PC-9 (cell line): ENCODE measurements around the gene ACSS2. TPM values are rescaled to one million over a fixed set of nuclear protein-coding genes. Genes with fewer than 3 reads are reported as not detected.

Source experiments
- BruUV-seq: library from RNA; stranded (reverse); fragments of 400-500 nt; replicated peaks from 2 replicates; lab custom pipeline; 2021; lab: Mats Ljungman, UMichigan
- CTCF ChIA-PET: fragments of 300-600 bp; sonication (Branson Sonifier 250); formaldehyde crosslinking; loops from one replicate; lab custom pipeline; 2022; ENCODE audit warnings: antibody characterized with exemption; lab: Charles Lee
- POLR2A ChIA-PET: fragments of 300-600 bp; sonication (Branson Sonifier 250); formaldehyde crosslinking; loops from one replicate; lab custom pipeline; 2022; ENCODE audit warnings: antibody characterized with exemption; ENCODE audit not compliant: unreplicated experiment; lab: Charles Lee
- DNase-seq, 2 experiments: peaks; one replicate each; pipeline versions ENCODE4 v3.0.0 to v3.0.0-alpha.2; 2015 to 2022; ENCODE audit warnings: mixed read lengths in 1 of 2
- H2AFZ ChIP-seq: fragments of 200-600 bp; sonication (generic); 2 replicates; pipeline ENCODE4 v1.8.1; 2017; ENCODE audit warnings: antibody characterized with exemption
- H3F3A ChIP-seq: fragments of 200-600 bp; sonication (generic); 2 replicates; pipeline ENCODE4 v1.8.1; 2017; ENCODE audit warnings: antibody characterized with exemption, mild to moderate bottlenecking, low read depth; ENCODE audit not compliant: insufficient read depth
- H3K27ac ChIP-seq: fragments of 200-600 bp; sonication (generic); 2 replicates; pipeline ENCODE4 v1.6.1; 2016; ENCODE audit warnings: mixed run types
- H3K27me3 ChIP-seq: fragments of 200-600 bp; sonication (generic); 2 replicates; pipeline ENCODE4 v1.6.1; 2016; ENCODE audit warnings: low read depth, mixed run types; ENCODE audit not compliant: insufficient read depth
- H3K36me3 ChIP-seq: fragments of 200-600 bp; sonication (generic); 2 replicates; pipeline ENCODE4 v1.6.1; 2016; ENCODE audit warnings: low read depth, mixed run types
- H3K4me1 ChIP-seq: fragments of 200-600 bp; sonication (generic); replicated peaks from 2 replicates; pipeline ENCODE4 v1.6.1; 2016; ENCODE audit warnings: mixed run types; ENCODE audit not compliant: insufficient read depth
- H3K4me2 ChIP-seq: fragments of 200-600 bp; sonication (generic); 2 replicates; pipeline ENCODE4 v1.6.1; 2017; ENCODE audit warnings: mixed run types
- H3K4me3 ChIP-seq: fragments of 200-600 bp; sonication (generic); 2 replicates; pipeline ENCODE4 v1.6.1; 2016; ENCODE audit warnings: mixed run types
- H3K79me2 ChIP-seq: fragments of 200-600 bp; sonication (generic); 2 replicates; pipeline ENCODE4 v1.6.1; 2017; ENCODE audit warnings: low read depth, mixed run types
- H3K9me2 ChIP-seq: fragments of 200-600 bp; sonication (generic); 2 replicates; pipeline ENCODE4 v1.8.1; 2017; ENCODE audit warnings: mild to moderate bottlenecking; ENCODE audit not compliant: insufficient read depth
- H3K9me3 ChIP-seq: fragments of 200-600 bp; sonication (generic); 2 replicates; pipeline ENCODE4 v1.8.1; 2016; ENCODE audit warnings: low read depth; ENCODE audit not compliant: insufficient read depth
- H4K20me1 ChIP-seq: fragments of 200-600 bp; sonication (generic); 2 replicates; pipeline ENCODE4 v1.8.1; 2017; ENCODE audit not compliant: insufficient read depth
- CTCF ChIP-seq: fragments of 200-600 bp; sonication (generic); conservative IDR thresholded peaks from 2 replicates; pipeline ENCODE4 v1.6.1; 2017; ENCODE audit warnings: mixed run types, antibody characterized with exemption, mild to moderate bottlenecking, moderate library complexity
- EZH2 ChIP-seq: fragments of 200-600 bp; sonication (generic); IDR thresholded peaks from 2 replicates; pipeline ENCODE4 v1.8.0; 2017; ENCODE audit warnings: antibody characterized with exemption, low read depth
- intact Hi-C: fragments of 100-400 bp; cut with micrococcal nuclease; formaldehyde crosslinking; loops from one replicate; pipeline ENCODE4 v1.10.0; 2022; ENCODE audit not compliant: unreplicated experiment
- total RNA-seq: library from RNA; stranded (reverse); gene quantifications from 2 replicates; pipeline ENCODE4 v1.2.3, GENCODE V29; 2021

ACSS2 gene
- total RNA-seq, 1 experiment from 2014 or later, result 108 TPM

DNA sequence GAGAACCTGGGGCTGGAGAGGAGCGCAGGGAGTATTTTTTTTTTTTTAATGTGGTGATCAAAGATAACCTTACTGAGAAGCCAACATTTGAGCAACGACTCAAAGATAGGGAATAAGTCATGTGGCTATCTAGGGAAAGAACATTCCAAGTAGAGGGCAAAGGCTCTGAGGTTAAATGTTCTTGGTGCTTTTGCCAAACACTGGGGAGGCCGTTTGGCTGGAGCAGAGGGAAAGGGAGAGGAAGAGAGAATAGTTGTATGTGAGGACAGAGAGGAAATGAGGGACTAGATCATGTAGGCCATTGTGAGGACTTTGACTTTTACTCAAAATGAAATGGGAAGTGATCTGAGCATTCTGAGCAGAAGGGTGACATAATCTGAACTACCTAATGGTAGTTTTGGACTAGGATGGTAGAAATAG lies 27.8 kb downstream of the ACSS2 start:
- Histone ChIP-seq H4K20me1 (no peaks in the 10 kb centered on the region), H3K27me3 (no peaks in the 10 kb centered on the region), H3K4me1 (peaks cover 42% of the 10 kb centered on the region), H3K9me3 (no peaks in the 10 kb centered on the region), H3K4me3 (no peak overlapping the region), H3K36me3 (peaks cover 22% of the 10 kb centered on the region), H3K79me2 (peaks cover 27% of the 10 kb centered on the region), H3F3A (peaks cover 46% of the 10 kb centered on the region), H3K27ac (peak overlapping the region; percentile 14; the same call in 1 of the 2 replicates), H3K4me2 (no peak overlapping the region), H3K9me2 (no peaks in the 10 kb centered on the region), H2AFZ (no peak overlapping the region)
- no peak for TF ChIP-seq CTCF
- TF ChIP-seq EZH2, result no peak
- POLR2A ChIA-PET, result interaction anchor here (0.7 kb wide), 1 partner anchor 11 kb away, joined by 24 read pairs; no protein-coding TSS in a partner anchor
- CTCF ChIA-PET, result interaction anchor here (0.6 to 0.7 kb wide), 2 partner anchors 18 to 372 kb away, joined by 3 to 19 read pairs; no protein-coding TSS in a partner anchor
- no TSS peak for BruUV-seq
- intact Hi-C loops, result no loop called here
- DNase-seq, result no peak

DNA sequence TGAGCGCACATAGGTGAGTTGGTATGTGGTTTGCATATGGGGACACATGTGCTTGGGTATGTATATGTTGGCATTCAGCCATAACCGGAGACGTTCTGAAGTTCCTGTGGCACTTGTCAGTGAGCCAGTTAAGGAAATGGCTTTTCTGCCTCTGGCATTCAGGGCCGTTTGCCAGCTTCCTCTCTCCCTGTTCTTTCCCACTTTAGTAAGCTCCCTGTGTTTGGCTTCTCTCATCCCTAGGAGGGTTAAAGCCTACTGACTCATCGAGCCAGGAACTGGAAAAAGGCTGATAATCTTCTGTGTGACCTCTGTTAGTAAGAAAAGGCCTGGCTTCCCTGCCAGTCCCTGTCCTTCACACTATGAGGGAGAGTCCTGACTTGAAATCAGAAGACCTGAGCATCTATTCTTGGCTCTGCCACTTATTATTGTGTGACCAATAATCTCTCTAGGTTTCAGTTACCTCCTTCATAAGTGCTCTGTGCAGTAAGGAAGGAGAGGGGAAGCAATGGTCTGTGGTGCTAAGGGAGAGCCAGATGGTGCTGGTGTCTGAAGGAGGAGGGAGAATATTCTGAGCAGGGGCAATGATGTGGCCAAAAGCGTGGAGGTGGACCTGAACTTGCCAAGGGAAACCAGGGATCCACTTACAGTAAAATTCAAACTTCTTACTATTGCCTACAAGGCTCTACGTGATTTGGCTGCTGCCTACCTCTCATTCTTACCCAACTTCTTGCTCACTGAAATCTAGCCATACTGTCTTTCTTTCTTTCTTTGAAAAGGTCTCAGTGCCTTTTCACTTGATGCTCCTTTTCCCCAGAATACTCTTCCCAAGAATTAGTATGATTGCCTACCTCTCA lies 31.4 kb downstream of the ACSS2 start:
- Histone ChIP-seq H3K27ac (peak overlapping the region; percentile 90), H3K79me2 (peaks cover 49% of the 10 kb centered on the region), H3K27me3 (no peaks in the 10 kb centered on the region), H3K4me2 (peak overlapping the region; percentile 60), H3K36me3 (peaks cover 33% of the 10 kb centered on the region), H3K9me3 (no peaks in the 10 kb centered on the region), H3K4me3 (0 out of 2 replicates have a peak overlapping the region, but pooled peaks have one; percentile 3), H3K4me1 (peaks cover 40% of the 10 kb centered on the region), H2AFZ (no peak overlapping the region), H4K20me1 (no peaks in the 10 kb centered on the region), H3K9me2 (no peaks in the 10 kb centered on the region), H3F3A (peaks cover 50% of the 10 kb centered on the region)
- TF ChIP-seq CTCF (no peak), EZH2 (no peak)
- intact Hi-C loops, result loop anchor here (1.0 to 2.0 kb wide), 3 partner anchors 15 to 47 kb away; partner anchors contain the start of genes ACSS2, GSS and MYH7B
- POLR2A ChIA-PET, result interaction anchor here (0.5 to 0.9 kb wide), 7 partner anchors 15 to 667 kb away, joined by 3 to 22 read pairs (median 3); partner anchors contain the start of genes GSS and MYH7B
- no TSS peak for BruUV-seq
- DNase-seq, result peak; percentile 86 to 97
- CTCF ChIA-PET, result interaction anchor here (0.6 to 1.1 kb wide), 2 partner anchors 83 to 561 kb away, joined by 3 to 8 read pairs; no protein-coding TSS in a partner anchor

- H3F3A ChIP-seq, result peaks cover 27% of the 10 kb centered on the region; the same call in 1 of the 2 replicates
- H3K27me3 ChIP-seq, result no peaks in the 10 kb centered on the region
- H2AFZ ChIP-seq, result no peak overlapping the region
- H3K9me2 ChIP-seq, result no peaks in the 10 kb centered on the region
- no peak for DNase-seq
- intact Hi-C loops, result no loop called here
- H3K4me3 ChIP-seq, result no peak overlapping the region
- peaks cover 29% of the 10 kb centered on the region for H3K4me1 ChIP-seq
- ChIA-PET POLR2A (interaction anchor here (0.6 kb wide), 1 partner anchor 11 kb away, joined by 24 read pairs; no protein-coding TSS in a partner anchor), CTCF (interaction anchor here (0.6 kb wide), 1 partner anchor 214 kb away, joined by 3 read pairs; no protein-coding TSS in a partner anchor)
- TF ChIP-seq CTCF (no peak), EZH2 (no peak)
- peaks cover 19% of the 10 kb centered on the region for H3K79me2 ChIP-seq
- peaks cover 64% of the 10 kb centered on the region for H3K36me3 ChIP-seq
- no TSS peak for BruUV-seq
- no peak overlapping the region for H3K4me2 ChIP-seq
- no peak overlapping the region for H3K27ac ChIP-seq
- no peaks in the 10 kb centered on the region for H3K9me3 ChIP-seq
- no peaks in the 10 kb centered on the region for H4K20me1 ChIP-seq
These were observed 38.7 kb downstream of the ACSS2 start for GRCh38 chr20:34915131-34915530.
